Heart left ventricle (tissue), 16 donors: Measurements from ENCODE around the gene SUN1. TPM values are rescaled to one million over a fixed set of nuclear protein-coding genes. Genes with fewer than 3 reads are reported as not detected.

ENCODE experiments used
- ATAC-seq, 4 donors: fragments of 200-7000 bp; cut with Tn5 transposase; one replicate each; pipeline ENCODE4 v1.9.1; 2020 to 2022; ENCODE audit warnings: moderate library complexity in 4 of 4, mild to moderate bottlenecking in 3 of 4, moderate number of reproducible peaks in 1 of 4
- DNase-seq, 5 donors: peaks; one replicate each; pipeline ENCODE4 v3.0.0-alpha.2; 2020
- H3K27ac ChIP-seq, 12 donors: fragments of 200-600 bp; sonication (generic) in 4 of 12; one replicate each; pipeline versions ENCODE4 v1.5.0 to v1.8.0; 2016 to 2022; ENCODE audit warnings: mild to moderate bottlenecking in 2 of 12
- H3K27me3 ChIP-seq, 9 donors: fragments of 200-600 bp; sonication (generic) in 2 of 9; one replicate each; pipeline versions ENCODE4 v1.5.1 to v1.8.0; 2016 to 2022; ENCODE audit warnings: mild to moderate bottlenecking in 3 of 9
- H3K36me3 ChIP-seq, 9 donors: fragments of 200-600 bp; sonication (generic) in 2 of 9; one replicate each; pipeline versions ENCODE4 v1.5.0 to v1.8.0; 2018 to 2022; ENCODE audit warnings: mild to moderate bottlenecking in 2 of 9
- H3K4me1 ChIP-seq, 12 donors: fragments of 200-600 bp; sonication (generic) in 4 of 12; one replicate each; pipeline versions ENCODE4 v1.5.0 to v1.8.0; 2016 to 2022; ENCODE audit warnings: mild to moderate bottlenecking in 3 of 12
- H3K4me3 ChIP-seq, 12 donors: fragments of 200-600 bp; sonication (generic) in 4 of 12; one replicate each; pipeline versions ENCODE4 v1.5.0 to v1.8.0; 2017 to 2022; ENCODE audit warnings: mild to moderate bottlenecking in 9 of 12, moderate library complexity in 4 of 12
- H3K9me3 ChIP-seq, 12 donors: fragments of 200-600 bp; sonication (generic) in 4 of 12; one replicate each; pipeline versions ENCODE4 v1.5.0 to v1.8.0; 2016 to 2022; ENCODE audit warnings: mild to moderate bottlenecking in 1 of 12
- CTCF ChIP-seq, 12 donors: fragments of 200-600 bp; sonication (generic) in 4 of 12; IDR thresholded peaks; one replicate each; pipeline versions ENCODE4 v1.5.0 to v1.8.0; 2018 to 2022; ENCODE audit warnings: antibody characterized with exemption in 12 of 12, mild to moderate bottlenecking in 5 of 12
- POLR2A ChIP-seq, 2 donors: fragments of 450-650 bp; IDR thresholded peaks; one replicate each; pipeline ENCODE4 v1.6.1; 2017; ENCODE audit warnings: antibody characterized with exemption in 2 of 2, mild to moderate bottlenecking in 2 of 2, moderate library complexity in 2 of 2
- WGBS, 4 donors: extraction: QIAGEN DNeasy Blood & Tissue Kit in 2 of 4; methylation state at CpG; one replicate each; pipeline versions ENCODE4 v1.1.5 to v1.1.7; 2013 to 2018; 5-methylcytosine and 5-hydroxymethylcytosine counted together
- intact Hi-C, 10 donors: fragments of 100-400 bp; cut with DNase I; formaldehyde crosslinking; loops; one replicate each; pipeline versions ENCODE4 v1.11.1 to v1.14.2; 2022
- polyA plus RNA-seq, 2 donors: library from polyadenylated mRNA; stranded (reverse); fragments of 200-250 nt; gene quantifications; one replicate each; pipeline ENCODE4 v1.2.3, GENCODE V29; 2013
- total RNA-seq, 9 donors: library from RNA; depleted of rRNA in 2 of 9; stranded (reverse); fragments of >200 nt in 2 of 9; fragmentation: NEBNext Ultra II Directional in 3 of 9; extraction: Animal tissue kit (Norgen Biotek cat#: 25700) in 3 of 9; gene quantifications; one replicate each; pipeline versions ENCODE4 v1.1.0 to v1.2.4, GENCODE V29; 2016 to 2023
- donor health status: ischemic (EF 13 %, LVEDD 7.1; RV severe dilation, severe dysfunction).
- donor health status: healthy with polysubstance abuse.
- donor health status: DM: no; HTN: yes; CAD: no.
- donor health status: DM: no; HTN: no; CAD: no.
- donor health status: ischemic (EF 25% LVEDD 6.9; RV normal size, moderate dysfunction).
- donor health status: ischemic (EF 25% LVEDD 5.7; RV mildly dilated, moderate dysfunction).
- donor health status: healthy.
- donor health status: DM: yes; HTN: yes; CAD: no.
- donor health status: ischemic (EF 35%, LVEDD 5.7; RV mildly dilated, moderate dysfunction).
- donor health status: nonischemic (EF 11% LVEDD 7.7; RV severe dilation, severe dysfunction).
- donor health status: DM: yes; HTN: yes; CAD: no.
- donor health status: PGD.
- donor health status: ischemic (EF 29% LVEDD 5.4; RV normal size, mild dysfunction).
- donor health status: nonischemic (EF 23%, LVEDD 6.1; RV moderate dilation, normal function).

Gene SUN1
- total and polyA plus RNA-seq, 11 donors, result 111 to 203 (median 151) TPM

GRCh38 chr7:883055-884021 is 51.1 kb downstream of the SUN1 start:
- peak overlapping the region in 1 of 12 donors; percentile 46 for H3K27ac ChIP-seq
- intact Hi-C loops, result no loop called here

GRCh38 chr7:884191-885003 is 52.1 kb downstream of the SUN1 start:
- no peak overlapping the region for H3K27ac ChIP-seq
- H3K27me3 ChIP-seq, result no peaks in the 10 kb centered on the region
- no peaks in the 10 kb centered on the region for H3K9me3 ChIP-seq
- peak in 4 of 5 donors; percentile 15 to 55 (median 35) for DNase-seq
- H3K4me3 ChIP-seq, result no peak overlapping the region
- no peak for ATAC-seq
- peaks cover 0 to 36% (median 30%) of the 10 kb centered on the region in 9 donors for H3K36me3 ChIP-seq
- 87 to 93% (median 89%) methylated on average over 24 to 31 of the region's 31 CpGs for WGBS, 4 donors
- TF ChIP-seq POLR2A (IDR thresholded peaks at IDR 0.05), result no peak
- no peak for TF ChIP-seq CTCF (IDR thresholded peaks at IDR 0.05)
- peaks cover 0 to 70% (median 39%) of the 10 kb centered on the region in 12 donors for H3K4me1 ChIP-seq
- intact Hi-C loops, result no loop called here

More at GRCh38 chr7:883055-884021, 51.1 kb downstream of the SUN1 start:
- Histone ChIP-seq H3K27me3 (no peaks in the 10 kb centered on the region), H3K4me1 (peaks cover 0 to 80% (median 49%) of the 10 kb centered on the region in 12 donors), H3K9me3 (no peaks in the 10 kb centered on the region), H3K4me3 (no peak overlapping the region), H3K36me3 (peaks cover 0 to 35% (median 23%) of the 10 kb centered on the region in 9 donors)
- ATAC-seq (peak in 3 of 4 donors; percentile 6 to 49 (median 15)), DNase-seq (peak in 4 of 5 donors; percentile 16 to 59 (median 40))
- TF ChIP-seq POLR2A (IDR thresholded peaks at IDR 0.05) (no peak), CTCF (IDR thresholded peaks at IDR 0.05) (peak in 1 of 12 donors; percentile 3)
- 80 to 85% (median 84%) methylated on average over 41 to 50 of the region's 50 CpGs for WGBS, 4 donors

GRCh38 chr7:885261-885892 is 53.1 kb downstream of the SUN1 start:
- DNase-seq (peak in 4 of 5 donors; percentile 16 to 61 (median 22)), ATAC-seq (no peak)
- intact Hi-C loops, result no loop called here
- no peaks in the 10 kb centered on the region for H3K9me3 ChIP-seq
- H3K27me3 ChIP-seq, result no peaks in the 10 kb centered on the region
- no peak for TF ChIP-seq POLR2A (IDR thresholded peaks at IDR 0.05)
- no peak for TF ChIP-seq CTCF (IDR thresholded peaks at IDR 0.05)
- 84 to 87% (median 85%) methylated on average over 14 to 25 of the region's 25 CpGs for WGBS, 4 donors
- peaks cover 0 to 37% (median 31%) of the 10 kb centered on the region in 9 donors for H3K36me3 ChIP-seq
- H3K27ac ChIP-seq, result no peak overlapping the region
- peaks cover 0 to 60% (median 29%) of the 10 kb centered on the region in 12 donors for H3K4me1 ChIP-seq
- no peak overlapping the region for H3K4me3 ChIP-seq
